NCI-H146 (cell line): Measurements from ENCODE around the gene AADACL2.
"Not testable (repeated sequence)": the region's sequence is repeated elsewhere in the genome, so short reads cannot be mapped to it uniquely, and the experiment has no call there.

Source experiments
- DNase-seq: peaks from one replicate; lab custom pipeline; 2025; lab: John Stamatoyannopoulos, UW

The AADACL2 gene, protein sequence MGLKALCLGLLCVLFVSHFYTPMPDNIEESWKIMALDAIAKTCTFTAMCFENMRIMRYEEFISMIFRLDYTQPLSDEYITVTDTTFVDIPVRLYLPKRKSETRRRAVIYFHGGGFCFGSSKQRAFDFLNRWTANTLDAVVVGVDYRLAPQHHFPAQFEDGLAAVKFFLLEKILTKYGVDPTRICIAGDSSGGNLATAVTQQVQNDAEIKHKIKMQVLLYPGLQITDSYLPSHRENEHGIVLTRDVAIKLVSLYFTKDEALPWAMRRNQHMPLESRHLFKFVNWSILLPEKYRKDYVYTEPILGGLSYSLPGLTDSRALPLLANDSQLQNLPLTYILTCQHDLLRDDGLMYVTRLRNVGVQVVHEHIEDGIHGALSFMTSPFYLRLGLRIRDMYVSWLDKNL

DNA sequence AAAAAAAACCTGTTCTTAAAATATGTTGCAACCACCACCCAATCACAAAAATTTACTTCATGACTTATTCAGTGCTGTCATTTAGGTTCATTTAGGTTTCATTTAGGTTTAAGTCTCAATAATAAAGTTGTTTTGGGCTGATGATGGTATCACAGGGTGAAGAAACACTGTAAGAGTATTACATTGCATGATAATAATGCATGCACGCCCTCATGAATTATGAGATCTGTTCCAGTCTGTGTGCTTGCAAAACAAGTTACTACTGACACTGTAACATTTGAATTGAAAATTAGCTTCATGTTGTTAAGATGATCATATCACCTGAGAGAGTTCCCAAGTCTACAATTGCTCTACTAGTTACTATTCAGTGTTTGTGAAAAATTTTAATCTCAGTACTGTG lies at the start of gene AADACL2:
AADACL2 (plus strand) TSS at position 315 of the 400 bp plus-strand sequence. CDS start 109 bp downstream, outside the sequence.
- no peak for DNase-seq

DNA sequence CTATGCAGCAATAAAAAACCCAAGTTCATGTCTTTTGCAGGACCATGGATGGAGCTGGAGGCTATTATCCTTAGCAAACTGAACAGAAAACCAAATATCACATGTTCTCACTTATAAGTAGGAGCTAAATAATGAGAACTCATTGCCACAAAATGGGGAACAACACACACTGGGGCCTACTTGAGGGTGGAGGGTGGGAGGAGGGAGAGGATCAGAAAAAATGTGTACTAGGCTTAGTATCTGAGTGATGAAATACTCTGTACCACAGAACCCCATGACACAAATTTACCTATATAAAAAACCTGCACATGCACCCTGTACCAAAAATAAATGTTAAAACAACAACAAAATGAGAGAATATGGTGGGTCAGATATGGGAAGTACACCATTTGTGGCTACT lies 49.6 kb upstream of the AADACL2 start:
- no peak for DNase-seq

GRCh38 chr3:151686257-151686656 lies 47.5 kb upstream of the AADACL2 start:
- DNase-seq: no peak

- DNase-seq: no peak
Observed at GRCh38 chr3:151687076-151687475, 46.7 kb upstream of the AADACL2 start.

DNA sequence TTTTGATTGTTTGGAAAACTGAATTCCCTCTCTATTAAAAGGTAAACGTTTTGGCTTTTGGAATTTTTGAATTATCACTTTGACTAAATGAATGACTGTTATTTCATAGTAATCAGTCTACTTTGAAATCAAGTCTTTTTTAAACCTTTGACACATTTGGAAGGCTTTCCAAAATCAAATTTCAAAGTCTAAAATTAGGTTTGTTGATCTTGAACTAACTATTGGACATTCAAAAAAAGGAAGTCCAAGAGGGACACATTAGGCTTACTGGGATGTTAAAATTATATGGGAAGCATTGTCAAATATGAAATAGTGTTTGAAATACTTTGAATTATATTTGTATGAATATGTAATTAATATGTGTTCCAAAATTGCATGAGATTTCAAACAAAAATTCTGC lies 45.2 kb upstream of the AADACL2 start:
- DNase-seq: no peak

GRCh38 chr3:151690645-151691044 lies 43.1 kb upstream of the AADACL2 start:
- no peak for DNase-seq

DNA sequence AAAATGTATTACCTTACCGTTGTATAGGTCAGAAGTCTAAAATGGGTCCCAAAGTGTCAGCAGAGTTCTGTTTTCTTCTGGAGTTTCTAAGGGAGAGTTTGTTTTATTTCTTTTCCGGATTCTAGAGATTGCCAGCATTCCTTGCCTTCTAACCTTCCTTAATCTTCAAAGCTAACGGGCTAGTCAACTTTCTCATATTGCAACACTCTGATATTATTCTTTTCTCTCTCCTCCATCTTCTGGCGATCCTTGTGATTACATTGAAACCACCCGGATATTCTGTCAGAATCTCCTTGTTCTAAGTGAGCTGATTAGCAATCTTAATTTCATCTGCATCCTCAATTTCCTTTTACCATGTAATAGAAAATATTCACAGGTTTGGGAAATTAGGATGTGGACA lies 36.2 kb upstream of the AADACL2 start:
- no peak for DNase-seq

- DNase-seq: no peak
Observed at GRCh38 chr3:151707216-151707615, 26.5 kb upstream of the AADACL2 start.

DNA sequence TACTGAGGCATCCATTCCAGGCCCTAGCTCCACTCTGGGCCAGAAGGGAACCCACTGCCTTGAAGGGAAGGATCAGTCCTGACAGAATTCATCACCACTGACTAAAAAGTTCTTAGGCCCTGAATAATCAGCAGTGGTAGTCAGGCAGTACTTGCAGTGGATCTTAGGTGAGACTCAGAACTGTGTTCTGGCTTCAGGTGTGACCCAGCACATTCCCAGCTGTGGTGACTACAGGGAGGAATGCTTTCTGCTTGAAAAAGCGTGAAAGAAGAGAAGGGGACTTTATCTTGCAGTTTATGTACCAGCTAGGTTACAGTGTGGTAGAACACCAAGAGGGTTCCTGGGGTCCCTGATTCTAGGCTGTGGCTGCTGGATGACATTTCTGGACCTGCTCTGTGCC lies 24.9 kb upstream of the AADACL2 start:
- no peak for DNase-seq

GRCh38 chr3:151709847-151710246 lies 23.9 kb upstream of the AADACL2 start:
- DNase-seq: no peak

GRCh38 chr3:151721294-151721693 lies 12.4 kb upstream of the AADACL2 start:
- DNase-seq: no peak

GRCh38 chr3:151722856-151723255 lies 10.9 kb upstream of the AADACL2 start:
- DNase-seq: peak; percentile 99

- no peak for DNase-seq
Observed at GRCh38 chr3:151724576-151725562, 8.9 kb upstream of the AADACL2 start.

DNA sequence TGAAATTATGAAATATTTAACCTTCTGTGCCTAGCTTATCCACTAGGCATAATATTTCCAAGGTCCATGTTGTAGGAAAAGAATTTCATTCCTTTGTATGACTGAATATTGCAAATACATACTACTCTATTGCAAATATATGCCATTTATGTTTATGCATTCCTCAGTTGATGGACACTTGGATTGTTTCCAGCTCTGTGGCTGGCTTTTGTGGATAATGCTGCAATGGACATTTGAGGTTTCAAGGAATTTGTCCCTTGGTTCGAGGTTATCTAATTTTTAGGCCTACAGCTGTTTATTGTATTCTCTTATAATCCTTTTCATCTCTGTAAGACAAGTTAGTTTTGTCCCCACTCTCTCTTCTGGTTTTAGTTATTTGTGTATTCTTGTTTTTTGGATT lies 7.7 kb upstream of the AADACL2 start:
- no peak for DNase-seq

DNA sequence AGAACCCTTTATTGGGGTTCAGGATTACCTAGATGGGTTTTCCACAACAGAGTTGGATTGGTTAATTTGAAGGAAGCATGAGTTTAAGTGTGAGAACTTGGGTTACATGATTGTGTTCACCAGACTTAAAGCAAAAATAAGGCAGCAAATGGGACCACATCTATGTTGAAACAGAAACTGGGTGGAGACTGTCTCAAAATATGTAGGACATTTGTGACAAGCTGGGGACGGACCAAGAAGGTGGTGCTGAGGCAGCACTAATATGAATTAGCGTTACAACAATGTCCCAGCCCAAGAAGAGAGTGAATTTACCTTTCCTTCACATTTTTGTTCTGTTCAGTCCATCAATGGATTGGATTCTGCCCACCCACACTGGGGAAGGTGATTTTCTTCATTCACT lies 866 bp upstream of the AADACL2 start:
- no peak for DNase-seq

- DNase-seq: no peak
Observed at GRCh38 chr3:151740581-151740980, 6.9 kb downstream of the AADACL2 start.

DNA sequence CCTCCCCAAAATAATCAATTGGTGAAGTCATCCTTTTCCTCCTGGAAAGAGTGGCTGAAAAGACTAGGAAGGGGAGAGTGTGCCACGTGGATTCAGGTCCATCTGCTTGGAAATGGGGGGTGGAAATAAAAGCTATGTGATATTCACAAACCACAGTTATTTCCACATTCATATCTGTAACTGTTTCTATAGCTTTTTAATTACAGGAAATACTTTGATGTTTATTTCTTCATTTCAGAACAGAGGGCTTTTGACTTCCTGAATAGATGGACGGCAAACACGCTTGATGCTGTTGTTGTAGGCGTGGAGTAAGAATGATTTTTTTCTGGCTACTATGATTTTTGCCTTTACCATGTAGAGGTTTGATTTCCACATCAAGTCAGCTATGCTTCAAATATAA lies 10.1 kb downstream of the AADACL2 start:
- DNase-seq: peak; percentile 23

DNA sequence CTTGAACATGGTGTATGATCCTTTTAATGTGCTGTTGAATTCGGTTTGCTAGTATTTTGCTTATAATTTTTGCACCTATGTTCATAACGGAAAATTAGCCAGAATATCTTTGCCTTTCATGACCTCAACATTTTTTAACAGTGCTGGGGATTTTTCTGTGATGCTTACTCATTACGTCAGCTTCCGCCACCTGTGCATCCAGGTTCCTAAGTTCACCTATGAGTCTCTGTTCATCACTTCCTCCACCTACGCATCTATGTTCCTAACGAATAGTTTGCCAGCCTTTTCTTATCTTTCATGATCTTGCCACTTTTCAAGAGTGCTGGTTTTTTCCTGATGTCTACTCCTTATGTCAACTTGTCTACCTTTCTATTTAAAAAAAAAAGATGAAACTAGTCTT lies 16.5 kb downstream of the AADACL2 start:
- no peak for DNase-seq

GRCh38 chr3:151750678-151751077 lies 17.0 kb downstream of the AADACL2 start:
- no peak for DNase-seq

- no peak for DNase-seq
Observed at GRCh38 chr3:151751161-151751560, 17.4 kb downstream of the AADACL2 start.

DNA sequence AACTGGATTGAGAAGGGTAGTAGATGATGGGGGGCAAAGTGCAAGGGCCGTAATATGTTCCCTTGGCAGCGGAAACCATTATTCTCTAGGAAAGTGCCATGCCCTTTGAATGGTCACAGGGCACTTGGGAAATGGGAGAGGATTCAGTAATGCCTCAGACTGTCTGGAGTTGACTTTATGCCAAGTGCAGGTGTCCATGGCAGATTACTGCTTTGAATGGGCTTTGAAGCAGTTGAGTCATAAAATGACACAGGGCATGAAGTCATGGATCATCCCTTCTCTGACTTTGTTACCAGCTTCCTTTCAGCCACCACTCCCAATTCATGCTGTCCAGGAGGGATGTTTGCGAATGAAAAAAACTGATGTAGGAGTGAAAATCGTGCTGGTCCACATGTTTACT lies 20.1 kb downstream of the AADACL2 start:
- DNase-seq: no peak

DNA sequence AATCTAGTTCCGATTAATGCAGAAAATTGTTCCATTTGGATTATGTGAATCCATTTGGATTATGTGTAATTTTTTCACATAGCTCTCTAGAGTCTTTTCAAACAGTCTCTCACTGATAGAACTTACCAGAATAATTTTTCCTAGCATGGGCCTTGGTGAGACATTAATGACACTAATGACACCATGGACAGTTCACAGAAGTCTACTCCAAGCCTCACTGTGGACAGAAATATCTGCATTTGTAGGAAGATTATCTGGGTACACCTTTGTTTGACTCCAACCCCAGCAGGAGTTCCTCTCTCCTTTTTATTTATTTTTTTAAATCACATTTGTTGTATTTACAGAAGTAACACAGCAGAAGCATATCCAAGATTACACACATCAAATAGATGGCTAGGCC lies 27.9 kb downstream of the AADACL2 start:
- no peak for DNase-seq

- DNase-seq: not testable (repeated sequence)
Observed at GRCh38 chr3:151764699-151765098, 31.0 kb downstream of the AADACL2 start.
